HG03025 (cell line): ENCODE results near the gene ABCC11.
A peak's percentile ranks its signal among the peaks of the same experiment; 100 is the strongest.
"Not testable (repeated sequence)": the region's sequence is repeated elsewhere in the genome, so short reads cannot be mapped to it uniquely, and the experiment has no call there.

Experiments
- ATAC-seq: cut with Tn5 transposase; IDR thresholded peaks from one replicate; pipeline ENCODE4 v1.9.1; 2021; ENCODE audit warnings: mild to moderate bottlenecking, moderate library complexity; ENCODE audit not compliant: unreplicated experiment, low FRiP score

ABCC11 gene

DNA sequence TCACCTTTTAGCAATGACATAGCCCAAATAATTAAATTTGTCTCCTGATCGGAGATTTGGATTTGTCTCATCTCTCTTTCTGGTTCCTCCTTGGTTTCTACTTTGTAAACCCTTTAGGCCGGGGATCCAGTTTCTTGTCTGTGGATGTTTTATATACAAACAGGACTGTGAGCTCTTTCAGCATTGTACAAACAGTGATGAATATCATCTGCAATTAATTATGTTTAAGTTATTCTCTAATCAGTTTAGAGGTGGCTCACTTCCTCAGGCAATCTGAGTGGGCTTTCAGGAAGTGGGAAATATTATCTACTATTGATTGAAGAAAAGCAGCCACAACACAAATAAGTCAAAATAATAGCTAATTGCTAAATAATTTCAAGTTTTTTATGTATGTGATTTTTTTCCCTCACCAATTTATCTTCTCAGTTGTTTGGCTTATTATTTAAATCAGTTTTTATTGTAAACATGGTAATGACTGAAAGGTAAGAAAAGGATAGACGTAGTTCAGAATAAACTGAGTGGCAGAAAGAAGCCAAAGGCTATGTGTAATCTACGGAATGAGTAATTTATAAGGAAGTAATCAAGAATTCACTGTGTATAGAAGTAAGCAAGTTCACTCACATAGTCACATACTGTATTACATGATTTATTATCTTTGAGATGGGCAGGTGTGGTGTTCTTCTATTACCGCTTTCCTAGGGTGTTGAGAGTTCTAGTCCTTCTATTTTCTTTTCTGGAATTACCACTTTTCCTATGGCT is 3.4 kb upstream of the ABCC11 start:
- no peak for ATAC-seq

DNA sequence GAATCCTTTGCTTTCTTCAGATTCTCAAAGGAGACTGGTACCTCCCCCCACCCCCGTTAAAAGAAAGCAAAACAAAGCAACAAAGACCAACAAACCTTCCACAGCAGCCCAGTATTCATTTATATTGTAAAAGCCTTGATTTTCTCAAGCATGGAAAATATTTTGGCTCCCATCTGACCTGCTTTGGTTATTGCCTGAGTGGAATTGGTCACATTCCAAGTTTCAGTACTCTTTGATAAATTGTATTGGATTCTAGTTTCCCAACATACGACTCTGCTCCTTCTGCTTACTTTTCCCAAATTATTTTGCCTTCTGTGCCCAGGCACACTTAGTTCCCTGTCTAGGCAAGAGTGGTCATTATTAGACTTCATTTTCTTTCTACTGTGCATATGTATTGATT is 1.3 kb downstream of the ABCC11 start:
- ATAC-seq: no peak

DNA sequence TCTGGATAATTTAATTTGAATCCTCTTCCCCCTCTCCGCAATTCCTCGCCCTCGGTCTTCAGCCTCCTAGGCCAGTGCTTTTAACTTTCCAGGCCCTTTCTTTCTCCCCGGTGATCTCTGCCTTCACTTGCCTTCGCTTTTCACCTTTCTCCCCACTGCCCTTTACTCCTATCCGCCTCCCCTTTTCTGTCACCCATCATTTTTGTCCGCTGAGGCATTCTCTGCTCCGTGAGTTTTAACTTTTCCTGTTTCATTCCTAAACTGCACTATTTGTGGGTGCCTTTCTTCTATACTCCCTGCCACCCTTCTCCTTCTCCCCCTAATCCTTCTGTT is 2.5 kb downstream of the ABCC11 start:
- ATAC-seq: no peak

DNA sequence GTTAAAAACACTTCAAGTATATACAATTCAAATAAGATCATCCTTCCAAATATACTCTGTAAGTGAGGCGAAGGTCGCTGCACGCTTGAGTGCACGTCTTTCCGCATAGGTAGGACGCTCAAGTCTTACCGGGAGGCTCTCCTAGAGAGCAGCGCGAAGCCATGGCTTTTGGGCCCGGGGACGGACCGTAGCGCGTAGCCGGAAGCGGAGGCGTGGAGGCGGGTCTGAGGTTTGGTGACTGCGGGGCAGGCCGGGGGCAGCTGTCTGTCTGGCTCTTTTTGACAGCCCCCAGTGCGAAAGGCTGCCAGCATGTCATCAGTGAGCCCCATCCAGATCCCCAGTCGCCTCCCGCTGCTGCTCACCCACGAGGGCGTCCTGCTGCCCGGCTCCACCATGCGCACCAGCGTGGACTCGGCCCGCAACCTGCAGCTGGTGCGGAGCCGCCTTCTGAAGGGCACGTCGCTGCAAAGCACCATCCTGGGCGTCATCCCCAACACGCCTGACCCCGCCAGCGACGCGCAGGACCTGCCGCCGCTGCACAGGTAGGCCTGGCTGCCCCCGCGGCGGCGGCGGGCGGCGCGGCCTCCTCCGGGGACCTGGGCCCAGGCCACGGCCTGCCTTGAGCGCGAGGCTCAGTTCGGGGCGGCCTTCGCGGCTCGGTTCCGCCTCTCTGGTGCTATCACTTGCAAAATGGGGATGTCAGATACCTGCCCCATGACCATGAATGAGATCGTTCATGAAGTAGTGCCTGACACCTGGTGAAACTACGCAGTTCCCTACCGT is 3.1 kb downstream of the ABCC11 start, which contains the start of gene LONP2:
Gene LONP2 (plus strand): TSS at position 221 of the 783 bp plus-strand sequence. CDS start 89 bp downstream, at position 310.
- peak; percentile 88 for ATAC-seq

DNA sequence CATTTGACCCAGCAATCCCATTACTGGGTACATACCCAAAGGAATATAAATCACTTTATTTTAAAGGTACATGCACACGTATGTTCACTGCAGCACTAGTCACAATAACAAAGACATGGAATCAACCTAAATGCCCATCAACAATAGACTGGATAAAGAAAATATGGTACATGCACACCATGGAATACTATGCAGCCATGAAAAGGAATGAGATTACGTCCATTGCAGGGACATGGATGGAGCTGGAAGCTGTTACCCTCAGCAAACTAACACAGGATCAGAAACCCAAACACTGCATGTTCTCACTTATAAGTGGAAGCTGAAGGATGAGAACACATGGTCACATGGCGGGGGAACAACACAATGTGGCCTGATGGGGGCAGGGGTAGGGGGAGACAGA is 7.2 kb downstream of the ABCC11 start:
- not testable (repeated sequence) for ATAC-seq

DNA sequence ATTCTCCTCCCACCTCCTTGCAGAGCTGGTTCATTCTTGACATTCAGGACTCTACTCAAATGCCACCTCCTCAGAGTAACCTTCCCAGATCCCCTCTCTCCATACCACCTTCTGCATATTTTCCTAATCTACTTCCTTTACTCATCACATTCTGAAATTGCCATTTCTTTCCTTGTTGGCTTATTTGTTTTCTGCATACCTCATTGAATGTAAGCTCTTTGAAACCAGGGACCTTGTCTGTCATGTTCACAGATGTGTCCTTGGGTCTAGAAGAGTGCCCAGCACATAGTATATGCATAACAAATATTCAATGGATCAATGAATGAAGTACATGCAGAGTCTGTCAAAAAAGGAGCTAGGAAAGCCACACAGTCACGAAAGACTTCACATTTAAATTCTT is 11.1 kb downstream of the ABCC11 start:
- no peak for ATAC-seq

DNA sequence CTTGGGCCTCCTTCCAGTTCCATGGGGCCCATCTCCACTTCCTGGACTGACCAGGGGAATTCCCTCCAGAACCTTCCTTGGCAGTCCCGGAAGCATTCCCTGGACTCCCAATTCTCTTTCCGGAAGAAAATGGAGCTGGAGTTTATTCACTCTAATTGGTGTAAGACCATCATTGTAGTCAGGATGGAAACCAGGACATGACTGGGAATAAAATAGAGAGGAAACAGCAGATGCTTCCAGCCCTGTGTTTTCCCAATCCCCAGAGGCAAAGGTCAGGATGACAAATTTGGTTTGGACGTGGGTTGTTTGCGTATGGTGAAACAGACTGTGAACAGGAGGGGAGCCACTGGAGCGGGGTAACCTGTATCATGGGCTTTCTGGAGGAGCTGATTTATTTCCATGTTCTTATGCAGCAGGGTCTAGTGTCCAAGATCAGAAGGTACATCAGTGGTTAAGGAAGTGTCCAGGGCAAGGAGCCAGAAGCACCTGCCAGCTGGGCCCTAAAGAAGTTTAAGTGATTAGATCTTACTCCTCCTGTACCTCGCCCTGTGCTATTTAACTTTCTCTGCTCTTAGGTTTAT is 11.7 kb downstream of the ABCC11 start:
- ATAC-seq: no peak

DNA sequence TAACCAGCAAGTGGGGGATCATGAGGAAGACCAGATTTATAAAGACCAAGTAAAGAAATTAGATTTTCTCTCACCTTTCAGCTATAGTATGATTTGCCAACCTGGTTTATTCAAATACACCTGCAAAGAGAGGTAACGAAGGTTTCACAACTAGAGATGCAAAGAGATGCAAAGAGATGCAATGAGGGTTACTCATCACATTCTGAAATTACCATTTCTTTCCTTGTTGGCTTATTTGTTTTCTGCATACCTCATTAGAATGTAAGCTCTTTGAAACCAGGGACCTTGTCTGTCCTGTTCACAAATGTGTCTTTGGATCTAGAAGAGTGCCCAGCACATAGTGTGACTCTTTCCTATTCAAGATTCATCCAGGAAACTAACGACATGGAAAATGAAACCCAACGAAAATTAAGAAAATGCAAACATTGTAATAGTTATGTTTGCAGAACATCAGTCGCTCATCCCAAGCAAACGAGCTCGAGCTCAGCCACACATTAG is 12.2 kb downstream of the ABCC11 start:
- ATAC-seq: no peak

DNA sequence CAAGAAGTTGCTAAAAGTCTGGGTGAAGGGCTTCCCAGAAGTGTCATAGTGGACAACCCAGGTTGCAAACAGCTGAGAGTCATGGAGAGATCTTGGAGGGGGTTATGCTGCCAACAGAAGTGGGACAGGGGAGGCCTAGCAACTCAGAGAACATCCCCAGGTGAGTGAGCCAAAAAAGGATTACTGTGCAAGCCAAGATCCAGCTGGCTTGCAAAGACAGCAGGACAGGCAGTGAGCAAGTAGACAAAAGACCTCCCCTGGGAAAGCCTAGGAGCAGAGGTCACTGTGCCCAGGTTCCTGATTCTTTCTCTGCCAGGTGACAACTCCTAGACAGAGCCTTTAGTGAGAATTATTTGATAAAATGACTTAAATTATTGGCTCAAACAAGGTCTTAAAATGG is 12.7 kb downstream of the ABCC11 start:
- no peak for ATAC-seq

DNA sequence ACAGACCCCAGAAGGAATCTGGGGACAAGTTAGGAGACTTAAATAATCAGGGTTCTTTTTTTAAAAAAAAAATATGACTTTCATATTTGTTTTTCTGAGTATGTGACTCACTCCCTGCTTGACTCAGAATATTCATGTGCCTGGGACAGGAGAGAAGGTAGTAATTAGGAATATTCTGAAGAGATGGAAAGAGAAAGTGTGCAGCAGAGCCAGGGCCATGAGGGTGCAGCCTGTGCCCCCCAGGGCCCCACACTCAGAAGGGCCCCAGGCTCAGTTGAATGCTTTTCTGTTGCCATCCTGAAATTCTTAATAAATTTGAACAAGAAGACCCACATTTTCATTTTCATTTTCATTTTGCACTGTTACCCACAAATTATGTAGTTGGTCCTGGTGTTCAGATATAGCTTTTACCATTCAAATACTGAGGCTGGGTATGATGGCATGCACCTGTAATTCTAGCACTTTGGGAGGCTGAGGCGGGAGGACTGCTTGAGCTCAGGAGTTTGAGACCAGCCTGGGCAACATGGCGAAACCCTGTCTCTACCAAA is 14.8 kb downstream of the ABCC11 start:
- ATAC-seq: no peak

DNA sequence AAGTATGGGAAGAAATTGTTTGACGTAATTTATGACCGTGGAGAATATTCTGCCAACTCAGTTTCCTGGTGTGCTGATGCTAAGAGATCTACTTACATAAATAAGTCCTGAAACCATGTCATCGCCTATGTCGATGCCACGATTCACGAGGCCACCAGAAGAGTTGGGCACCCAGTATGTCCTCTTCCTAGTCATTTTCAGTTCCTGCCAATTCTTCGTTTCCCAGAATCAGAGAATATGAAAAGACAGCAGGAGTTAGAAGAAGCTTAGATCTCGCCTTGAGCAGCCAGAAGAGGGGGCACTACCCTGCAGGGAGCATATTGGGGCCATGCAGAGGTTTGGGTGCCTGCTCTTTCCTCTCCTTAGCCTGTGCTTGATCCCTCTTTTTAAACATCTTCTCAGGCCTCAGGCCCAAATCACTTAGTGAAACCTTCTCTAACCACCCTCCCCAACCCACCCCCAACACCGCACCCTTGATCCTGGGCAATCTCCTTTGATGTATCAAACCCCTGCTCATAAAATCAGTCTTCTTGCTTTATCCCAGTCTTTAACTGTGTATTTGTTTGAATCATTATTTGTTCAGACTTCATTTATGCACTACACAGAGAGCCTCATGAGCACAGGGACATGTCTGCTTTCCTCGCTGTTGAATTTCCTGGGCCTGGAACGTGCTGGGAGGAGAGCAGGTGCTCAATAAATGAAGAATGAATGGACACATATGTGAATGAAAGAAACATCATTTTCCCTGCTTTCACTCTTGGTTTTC is 15.4 kb downstream of the ABCC11 start:
- ATAC-seq: no peak

DNA sequence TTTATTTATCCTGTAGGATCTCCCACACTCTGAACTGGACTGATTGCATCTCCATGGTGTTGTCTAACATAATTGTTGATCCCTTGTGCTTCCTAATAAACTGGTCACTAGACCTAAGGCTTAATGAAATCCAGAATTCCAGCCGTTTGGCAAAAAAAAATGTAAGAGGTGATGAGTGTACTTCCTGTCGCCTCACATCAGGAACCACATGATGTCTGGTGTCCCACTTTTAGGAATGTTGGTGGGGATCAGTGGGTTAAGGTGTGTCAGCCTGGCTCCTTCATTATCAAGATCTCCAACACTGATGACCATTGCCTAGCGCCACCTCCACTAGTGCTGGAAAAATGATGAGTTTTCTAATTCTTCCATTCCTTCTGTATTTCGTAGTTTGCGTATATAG is 21.9 kb downstream of the ABCC11 start:
- no peak for ATAC-seq

DNA sequence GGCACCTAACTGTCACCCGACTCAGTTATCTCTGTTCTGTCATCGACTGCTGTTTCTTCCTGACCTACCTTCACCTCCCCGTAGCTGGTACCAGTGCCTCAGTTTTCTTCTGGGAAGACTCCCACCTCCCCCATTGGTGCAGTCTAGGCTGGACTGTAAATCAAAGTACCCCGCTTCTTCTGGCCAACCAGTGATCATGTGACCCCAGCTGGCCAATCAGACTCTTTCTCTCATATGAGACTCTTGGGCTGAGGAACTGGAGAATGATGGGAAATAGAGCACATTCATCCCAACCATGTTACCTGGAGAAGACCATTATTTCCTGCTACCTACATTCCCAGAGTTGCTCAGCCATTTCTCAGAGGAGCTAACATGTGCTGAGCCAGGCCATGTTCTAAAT is 23.8 kb downstream of the ABCC11 start:
- no peak for ATAC-seq

DNA sequence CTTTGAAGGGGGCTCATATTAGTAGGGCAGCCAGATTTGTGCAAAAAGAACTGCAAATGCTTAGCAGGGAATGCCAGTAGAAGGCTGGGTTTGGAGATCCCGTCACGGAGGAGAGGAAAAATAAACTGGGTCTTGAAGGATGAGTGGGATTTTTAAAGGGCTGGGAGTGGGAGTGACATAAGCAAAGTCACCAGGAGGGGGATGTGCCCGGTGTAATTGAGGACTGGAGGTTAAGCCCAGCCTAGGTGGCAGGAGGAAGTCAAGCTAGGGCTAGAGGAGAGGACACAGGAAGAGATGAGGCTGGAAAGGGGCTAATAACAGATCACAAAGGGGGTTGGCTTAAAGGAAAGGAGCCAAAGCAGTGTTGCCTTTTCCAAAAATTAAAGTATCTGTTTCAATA is 26.4 kb downstream of the ABCC11 start:
- ATAC-seq: no peak

DNA sequence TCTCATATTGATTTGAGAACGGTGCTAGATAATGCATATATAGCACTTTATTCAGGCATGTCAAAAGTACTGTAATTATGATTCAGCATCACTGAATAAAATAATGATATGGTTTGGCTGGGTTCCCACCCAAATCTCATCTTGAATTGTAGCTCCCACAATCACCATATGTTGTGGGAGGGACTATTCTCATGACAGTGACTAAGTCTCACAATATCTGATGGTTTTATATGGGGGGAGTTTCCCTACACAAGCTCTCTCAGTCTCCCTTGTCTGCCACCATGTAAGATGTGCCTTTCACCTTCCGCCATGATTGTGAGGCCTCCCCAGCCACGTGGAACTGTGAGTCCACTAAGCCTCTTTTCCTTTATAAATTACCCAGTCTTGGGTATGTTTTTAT is 28.9 kb downstream of the ABCC11 start:
- ATAC-seq: no peak

DNA sequence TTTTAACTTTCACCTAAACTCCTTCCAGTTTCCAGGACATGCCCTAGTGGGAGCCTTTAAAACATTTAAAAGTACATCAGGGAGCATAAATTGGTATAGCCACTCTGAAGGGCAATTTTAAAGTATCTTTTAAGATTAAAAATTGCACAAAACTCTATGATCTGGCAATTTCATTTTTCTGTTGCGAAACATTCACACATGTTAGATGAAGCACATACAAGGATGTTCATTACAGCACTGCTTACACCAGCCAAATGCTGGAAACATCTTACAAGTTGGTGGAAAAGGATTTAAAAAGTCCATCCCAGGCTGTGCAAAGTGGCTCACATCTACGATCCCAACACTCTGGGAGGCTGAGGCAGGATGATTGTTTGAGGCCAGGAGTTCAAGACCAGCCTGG is 29.6 kb downstream of the ABCC11 start:
- ATAC-seq: no peak

DNA sequence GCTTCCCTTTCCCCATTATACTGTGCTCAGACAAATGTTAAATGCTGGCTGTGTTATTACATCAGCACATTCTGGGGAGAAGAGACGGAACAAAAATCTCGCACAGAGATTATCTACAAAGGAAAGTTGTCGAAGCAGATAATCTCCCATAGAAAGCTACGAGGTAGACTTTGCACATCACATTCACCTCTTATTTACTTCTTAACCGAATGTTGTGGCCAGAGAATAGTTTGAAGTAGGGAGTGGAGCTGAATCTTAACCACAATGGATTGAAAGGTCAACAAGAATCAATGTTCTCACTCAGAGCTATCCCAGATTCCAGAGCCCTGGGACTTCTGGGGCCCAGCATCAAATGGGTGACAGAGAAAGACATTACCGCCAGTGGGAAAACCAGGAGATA is 31.6 kb downstream of the ABCC11 start:
- ATAC-seq: no peak

DNA sequence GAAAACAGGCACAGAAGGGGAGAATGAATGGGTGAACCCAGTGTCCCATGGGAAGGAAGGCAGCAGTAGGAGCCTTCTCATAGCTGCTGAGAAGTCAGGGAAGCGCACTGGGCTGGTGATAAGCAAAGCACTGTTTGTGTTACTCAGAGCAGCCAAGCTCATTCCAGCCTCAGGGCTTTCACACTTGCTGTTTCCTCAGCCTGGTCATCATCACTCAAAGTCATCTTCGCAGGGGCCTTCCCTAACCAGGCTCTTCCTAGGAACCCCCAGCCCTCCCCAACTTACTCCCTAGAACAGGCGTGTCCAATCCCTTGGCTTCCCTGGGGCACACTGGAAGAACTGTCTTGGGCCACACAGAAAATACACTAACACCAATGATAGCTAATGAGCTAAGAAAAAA is 35.3 kb downstream of the ABCC11 start:
- no peak for ATAC-seq

DNA sequence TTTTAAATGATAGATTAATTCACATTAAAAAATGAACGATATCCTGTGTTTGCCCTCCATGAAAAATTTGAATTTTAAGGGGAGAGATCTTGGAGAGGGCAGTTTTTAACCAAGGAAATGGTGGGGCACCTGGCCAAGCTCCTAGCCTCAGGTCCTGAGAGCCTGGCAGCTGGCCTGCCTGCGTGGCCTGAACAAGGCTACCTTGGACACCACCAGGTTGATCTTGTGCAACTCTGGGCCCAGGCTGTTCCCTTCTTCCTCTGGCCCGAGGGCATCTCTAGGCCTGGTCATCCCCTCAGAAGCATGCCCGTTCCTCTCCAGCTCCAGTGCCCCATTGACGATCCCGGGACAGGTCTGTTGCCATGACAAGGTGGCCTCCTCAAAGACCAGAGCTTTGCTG is 36.6 kb downstream of the ABCC11 start:
- ATAC-seq: no peak

DNA sequence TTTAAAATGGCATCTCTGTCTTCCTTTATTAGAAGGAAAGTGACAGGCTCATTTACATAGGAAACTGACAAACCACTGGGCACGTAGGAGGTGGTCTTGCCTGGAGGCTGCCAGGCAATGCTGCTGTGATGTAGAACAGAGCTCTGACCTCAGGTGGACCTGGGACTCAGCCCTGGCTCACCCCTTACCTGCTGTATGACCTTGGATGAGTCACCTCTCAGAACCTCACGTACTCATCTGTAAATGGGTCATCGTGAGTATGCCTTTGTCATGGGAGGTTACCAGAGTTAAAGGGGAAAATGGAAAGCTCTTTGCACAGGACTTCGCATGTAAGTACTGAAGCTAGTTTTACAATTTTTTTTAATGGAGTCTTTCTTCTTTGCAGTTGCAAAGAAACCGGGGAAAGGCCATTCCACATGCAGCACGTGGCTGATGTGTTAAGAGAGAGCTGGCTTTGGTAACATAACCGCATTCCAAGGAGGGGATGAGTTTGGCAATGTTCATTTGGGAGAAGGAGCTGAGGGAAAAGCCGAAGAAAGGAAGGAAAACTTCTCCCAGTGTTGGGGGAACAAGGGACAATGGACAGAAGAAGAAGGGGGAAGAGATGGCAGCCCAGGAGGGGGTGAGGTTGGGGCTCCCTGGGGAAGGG is 40.6 kb downstream of the ABCC11 start:
- no peak for ATAC-seq
